K562 treated with DMSO at 1 percent for 4 hours (cell line): Measurements from ENCODE around the gene CNIH1. TPM values are rescaled to one million over a fixed set of nuclear protein-coding genes. Genes with fewer than 3 reads are reported as not detected.

ENCODE experiments used
- total RNA-seq: library from RNA; unstranded; fragments of 300-600 nt; gene quantifications from 2 replicates; pipeline ENCODE4 v1.2.3, GENCODE V29; 2022; ENCODE audit not compliant: insufficient read depth

The CNIH1 gene
- 56.3 and 82.0 TPM in 2 replicates for total RNA-seq

GRCh38 chr14:54440873-54441868 is at the start of gene CNIH1:
CNIH1 (minus strand) TSS chr14:54441374; CDS start chr14:54441327, 47 bp downstream.

GRCh38 chr14:54488646-54489317 is 47.6 kb upstream of the CNIH1 start, which contains the start of gene GMFB:
GMFB (minus strand) TSS chr14:54488980; CDS start chr14:54488927, 53 bp downstream.

GRCh38 chr14:54396493-54397335 is 44.5 kb downstream of the CNIH1 start, which contains the start of gene CDKN3:
CDKN3 (plus strand) TSS chr14:54397007; CDS start chr14:54397069, 62 bp downstream.

Other genes starting within 250 kb of the CNIH1 start
- 35.5 and 47.5 TPM in 2 replicates for gene CDKN3, start 44.4 kb downstream of the CNIH1 start, total RNA-seq
- 9.0 and 12.0 TPM in 2 replicates for gene GMFB, start 47.6 kb upstream of the CNIH1 start, total RNA-seq
- 1.3 and 2.6 TPM in 2 replicates for gene CGRRF1, start 68.5 kb upstream of the CNIH1 start, total RNA-seq
- gene SAMD4A, start 125.8 kb upstream of the CNIH1 start, total RNA-seq: 4.4 and 5.5 TPM in 2 replicates